ENCODE data around the gene AGBL1.

Gene AGBL1

GRCh38 chr15:86333819-86334218, 254.1 kb downstream of the AGBL1 start:
- no peak for DNase-seq

- DNase-seq, result no peak
Observed at GRCh38 chr15:86336051-86336788, 256.5 kb downstream of the AGBL1 start.

- DNase-seq, result no peak
Observed at GRCh38 chr15:86337071-86337470, 257.4 kb downstream of the AGBL1 start.

- DNase-seq, result no peak
Observed at GRCh38 chr15:86347245-86347644, 267.6 kb downstream of the AGBL1 start.

GRCh38 chr15:86349565-86349964, 269.9 kb downstream of the AGBL1 start:
- no peak for DNase-seq

GRCh38 chr15:86353213-86353612, 273.5 kb downstream of the AGBL1 start:
- no peak for DNase-seq

- no peak for DNase-seq
Observed at GRCh38 chr15:86355361-86355760, 275.7 kb downstream of the AGBL1 start.

GRCh38 chr15:86355801-86356200, 276.1 kb downstream of the AGBL1 start:
- DNase-seq, result no peak

- no peak for DNase-seq
Observed at GRCh38 chr15:86362555-86362954, 282.9 kb downstream of the AGBL1 start.

- no peak for DNase-seq
Observed at GRCh38 chr15:86373147-86373546, 293.5 kb downstream of the AGBL1 start.

- no peak for DNase-seq
Observed at GRCh38 chr15:86375733-86376280, 296.1 kb downstream of the AGBL1 start.

GRCh38 chr15:86377914-86378313, 298.2 kb downstream of the AGBL1 start:
- no peak for DNase-seq

- DNase-seq, result no peak
Observed at GRCh38 chr15:86382341-86382740, 302.7 kb downstream of the AGBL1 start.

- no peak for DNase-seq
Observed at GRCh38 chr15:86383611-86384010, 303.9 kb downstream of the AGBL1 start.

- DNase-seq, result no peak
Observed at GRCh38 chr15:86384186-86384585, 304.5 kb downstream of the AGBL1 start.

GRCh38 chr15:86392296-86392695, 312.6 kb downstream of the AGBL1 start:
- no peak for DNase-seq

- DNase-seq, result no peak
Observed at GRCh38 chr15:86392874-86393273, 313.2 kb downstream of the AGBL1 start.

- DNase-seq, result no peak
Observed at GRCh38 chr15:86394866-86395265, 315.2 kb downstream of the AGBL1 start.

- DNase-seq, result no peak
Observed at GRCh38 chr15:86399041-86399954, 319.6 kb downstream of the AGBL1 start.

GRCh38 chr15:86403221-86403620, 323.6 kb downstream of the AGBL1 start:
- DNase-seq, result no peak

GRCh38 chr15:86403914-86404583, 324.4 kb downstream of the AGBL1 start:
- DNase-seq, result no peak

GRCh38 chr15:86408261-86408660, 328.6 kb downstream of the AGBL1 start:
- no peak for DNase-seq

GRCh38 chr15:86411916-86412315, 332.2 kb downstream of the AGBL1 start:
- DNase-seq, result no peak
